Aorta (tissue), 5 donors: Measurements from ENCODE around the gene SLC4A1AP. TPM values are rescaled to one million over a fixed set of nuclear protein-coding genes. Genes with fewer than 3 reads are reported as not detected.
A peak's percentile ranks its signal among the peaks of the same experiment; 100 is the strongest.

Source experiments
- ATAC-seq: fragments of 200-7000 bp; cut with Tn5 transposase; one replicate; pipeline ENCODE4 v1.9.1; 2022; ENCODE audit warnings: moderate library complexity; ENCODE audit not compliant: low FRiP score
- DNase-seq, 2 donors: peaks; one replicate each; pipeline ENCODE4 v3.0.0-alpha.2; 2020
- H3K27ac ChIP-seq, 2 donors: one replicate each; pipeline ENCODE4 v1.5.1; 2013; ENCODE audit warnings: low read length in 2 of 2, mild to moderate bottlenecking in 2 of 2, moderate library complexity in 2 of 2, control low read depth in 1 of 2, inconsistent platforms in 1 of 2, low read depth in 1 of 2
- H3K27me3 ChIP-seq, 2 donors: one replicate each; pipeline ENCODE4 v1.6.1; 2013; ENCODE audit warnings: control low read depth in 1 of 2, low read length in 1 of 2, mild to moderate bottlenecking in 1 of 2, moderate library complexity in 1 of 2; ENCODE audit not compliant: insufficient read depth in 2 of 2, control insufficient read depth in 1 of 2
- H3K36me3 ChIP-seq, 2 donors: one replicate each; pipeline ENCODE4 v1.6.1; 2013; ENCODE audit warnings: control low read depth in 1 of 2, low read length in 1 of 2, mild to moderate bottlenecking in 1 of 2; ENCODE audit not compliant: insufficient read depth in 2 of 2, control insufficient read depth in 1 of 2
- H3K4me1 ChIP-seq, 2 donors: one replicate each; pipeline ENCODE4 v1.6.1; 2013; ENCODE audit warnings: low read length in 2 of 2, control low read depth in 1 of 2, mild to moderate bottlenecking in 1 of 2, moderate library complexity in 1 of 2; ENCODE audit not compliant: insufficient read depth in 2 of 2, control insufficient read depth in 1 of 2
- H3K4me3 ChIP-seq, 2 donors: one replicate each; pipeline ENCODE4 v1.5.1; 2013; ENCODE audit warnings: low read length in 2 of 2, control low read depth in 1 of 2, mild to moderate bottlenecking in 1 of 2
- H3K9me3 ChIP-seq: one replicate; pipeline ENCODE4 v1.6.1; 2013; ENCODE audit warnings: mild to moderate bottlenecking, low read length; ENCODE audit not compliant: control insufficient read depth
- WGBS, 2 donors: extraction: QIAGEN DNeasy Blood & Tissue Kit; methylation state at CpG; one replicate each; pipeline ENCODE4 v1.1.7; 2013; 5-methylcytosine and 5-hydroxymethylcytosine counted together
- intact Hi-C, 2 donors: fragments of 100-400 bp; cut with DNase I; formaldehyde crosslinking; loops; one replicate each; pipeline versions ENCODE4 v1.14.2 to v1.15.0; 2022
- polyA plus RNA-seq, 2 donors: library from polyadenylated mRNA; stranded (reverse); fragments of 200-250 nt; gene quantifications; one replicate each; pipeline ENCODE4 v1.2.3, GENCODE V29; 2013
- total RNA-seq, 2 donors: library from RNA; stranded (reverse); fragmentation: NEBNext Ultra II Directional; extraction: Animal tissue kit (Norgen Biotek cat#: 25700); gene quantifications; one replicate each; pipeline ENCODE4 v1.2.1, GENCODE V29; 2021
- donor health status: healthy with polysubstance abuse.
- donor health status: Bipolar disorder and iron deficiency.
- donor health status: DM: no; HTN: no; CAD: no.
- donor health status: DM: no; HTN: no; CAD: no.
- donor health status: DM: yes; HTN: yes; CAD: no.

Gene SLC4A1AP
- total and polyA plus RNA-seq, 4 donors: 10.3 to 19.7 (median 16.9) TPM

DNA sequence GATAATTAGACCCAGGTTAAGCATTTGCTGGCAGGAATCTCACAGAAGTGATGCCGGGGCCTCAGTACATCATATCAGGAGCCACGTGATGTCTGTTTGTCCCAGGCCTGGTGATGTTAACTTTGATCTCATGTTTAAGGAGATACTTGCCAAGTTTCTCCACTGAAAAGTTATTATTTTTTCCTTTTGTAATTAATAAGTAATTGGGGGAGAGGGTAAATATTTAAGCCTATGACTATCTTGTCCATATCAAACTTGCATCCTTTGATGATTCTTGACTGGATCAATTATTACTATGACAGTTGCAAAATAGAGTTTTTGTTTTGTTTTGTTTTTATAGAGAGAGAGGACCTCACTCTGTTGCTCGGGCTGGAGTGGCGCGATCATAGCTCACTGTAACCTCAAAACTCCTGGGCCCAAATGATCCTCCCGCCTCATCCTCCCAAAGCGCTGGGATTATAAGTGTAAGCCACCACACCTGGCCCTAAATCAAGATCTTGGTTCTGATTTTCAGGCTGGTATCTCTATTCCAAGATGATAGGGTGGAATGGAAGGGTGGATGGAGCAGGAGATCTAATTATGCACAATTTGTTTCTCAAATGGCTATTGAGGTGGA is 46.4 kb downstream of the SLC4A1AP start:
- no peaks in the 10 kb centered on the region for H3K9me3 ChIP-seq
- 86 to 88% methylated on average over 7 of the region's 7 CpGs for WGBS, 2 donors

DNA sequence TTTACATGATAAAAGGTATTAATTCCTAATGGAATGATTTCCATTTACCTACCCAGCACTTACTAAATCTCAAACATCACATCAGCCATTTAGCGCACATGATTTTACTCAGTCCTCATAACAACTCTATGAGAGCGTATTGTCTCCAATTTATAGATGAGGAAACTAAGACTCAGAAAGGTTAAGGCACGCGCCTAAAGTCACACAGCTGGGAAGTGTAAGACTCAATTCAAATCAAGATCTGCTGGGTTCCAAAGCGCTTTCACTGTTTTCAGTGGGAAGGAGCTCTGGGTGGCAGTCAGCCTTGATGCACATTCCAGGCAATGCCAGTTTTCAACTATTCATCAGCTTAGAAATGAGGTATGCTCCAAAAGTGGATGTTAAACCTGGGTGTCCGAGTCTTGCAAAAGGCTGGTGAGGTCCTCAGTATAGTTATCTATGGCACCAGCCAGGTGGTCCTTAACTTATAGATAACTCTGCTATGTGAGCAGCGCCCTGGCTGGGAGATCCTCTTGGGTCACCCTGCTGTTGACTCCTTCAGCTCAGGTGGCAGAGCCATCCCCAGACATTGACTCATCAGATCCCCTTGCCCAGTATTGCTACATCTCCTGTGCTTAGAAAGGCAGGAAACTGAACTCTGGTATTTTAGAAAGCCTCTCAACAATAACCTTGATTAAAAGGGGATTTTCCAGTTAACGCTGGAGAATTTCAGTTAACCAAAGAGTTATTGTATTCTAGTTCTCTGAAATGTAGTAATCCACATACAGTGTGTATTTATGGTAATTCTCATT is 47.1 kb downstream of the SLC4A1AP start:
- Histone ChIP-seq H3K9me3 (no peaks in the 10 kb centered on the region), H3K36me3 (no peaks in the 10 kb centered on the region), H3K4me1 (peaks cover 5 to 9% of the 10 kb centered on the region in 2 donors), H3K27me3 (no peaks in the 10 kb centered on the region), H3K27ac (peak overlapping the region; percentile 10 to 30), H3K4me3 (no peak overlapping the region)
- DNase-seq (no peak), ATAC-seq (no peak)
- intact Hi-C loops: no loop called here
- 90% methylated on average over 8 of the region's 8 CpGs for WGBS, 2 donors

More for the DNA sequence above, 46.4 kb downstream of the SLC4A1AP start:
- ATAC-seq (no peak), DNase-seq (no peak)
- intact Hi-C loops: loop anchor here (5.0 to 10.0 kb wide), 4 partner anchors 245 to 682 kb away; partner anchors contain the start of gene FOSL2 (in 1 of the 2)
- no peak overlapping the region for H3K4me3 ChIP-seq
- H3K27me3 ChIP-seq: no peaks in the 10 kb centered on the region
- H3K36me3 ChIP-seq: no peaks in the 10 kb centered on the region
- H3K27ac ChIP-seq: peak overlapping the region in 1 of 2 donors; percentile 69
- peaks cover 5 to 9% of the 10 kb centered on the region in 2 donors for H3K4me1 ChIP-seq

DNA sequence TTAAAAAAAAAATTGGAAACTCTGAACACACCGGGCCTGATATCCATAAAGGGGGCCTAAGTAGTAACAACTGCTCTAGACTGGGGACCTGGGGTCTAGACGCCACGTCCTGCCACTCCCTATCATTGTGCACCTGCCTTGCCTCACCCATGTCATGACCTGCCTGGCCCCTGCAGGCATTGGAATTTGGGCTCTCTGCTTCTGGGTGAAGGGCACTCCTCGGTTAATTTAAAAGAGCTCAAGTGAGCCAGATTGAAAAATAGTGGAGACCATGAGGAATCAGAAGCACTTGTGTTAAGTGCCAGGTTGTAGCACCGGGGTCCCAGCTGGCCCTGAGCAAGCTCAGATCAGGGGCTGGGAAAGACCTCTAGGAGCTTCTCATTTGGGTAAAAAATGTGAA is 48.1 kb downstream of the SLC4A1AP start:
- DNase-seq: no peak
- H3K4me1 ChIP-seq: peaks cover 7 to 9% of the 10 kb centered on the region in 2 donors
- intact Hi-C loops: no loop called here
- no peaks in the 10 kb centered on the region for H3K9me3 ChIP-seq
- H3K27me3 ChIP-seq: no peaks in the 10 kb centered on the region
- H3K4me3 ChIP-seq: no peak overlapping the region
- H3K27ac ChIP-seq: peak overlapping the region; percentile 30 to 60
- no peaks in the 10 kb centered on the region for H3K36me3 ChIP-seq
- no peak for ATAC-seq
- 67% methylated on average over 5 of the region's 5 CpGs for WGBS, 2 donors

DNA sequence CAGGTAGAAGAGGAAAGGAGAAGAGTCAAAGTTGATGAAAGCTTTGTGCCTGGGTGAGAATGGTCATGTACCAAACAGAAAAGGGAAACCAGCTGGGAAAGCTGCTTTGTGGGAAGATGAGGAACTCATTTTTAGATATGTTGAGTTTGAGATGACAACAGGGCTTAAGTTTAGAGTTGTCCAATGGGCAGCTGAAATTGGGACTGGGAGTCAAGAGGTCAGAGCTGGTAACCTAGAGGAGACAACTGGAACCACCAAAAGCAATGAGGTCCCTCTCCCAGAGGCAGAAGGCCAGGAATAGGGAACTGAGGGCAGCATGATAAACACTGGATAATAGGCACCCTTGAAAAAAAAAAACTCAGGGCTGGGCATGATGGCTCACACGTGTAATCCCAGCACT is 48.8 kb downstream of the SLC4A1AP start:
- intact Hi-C loops: no loop called here
- Histone ChIP-seq H3K4me1 (peaks cover 6 to 9% of the 10 kb centered on the region in 2 donors), H3K27me3 (no peaks in the 10 kb centered on the region), H3K4me3 (no peak overlapping the region), H3K36me3 (no peaks in the 10 kb centered on the region), H3K27ac (no peak overlapping the region), H3K9me3 (no peaks in the 10 kb centered on the region)
- DNase-seq: no peak
- 71 to 79% methylated on average over 1 of the region's 1 CpG for WGBS, 2 donors
- no peak for ATAC-seq

DNA sequence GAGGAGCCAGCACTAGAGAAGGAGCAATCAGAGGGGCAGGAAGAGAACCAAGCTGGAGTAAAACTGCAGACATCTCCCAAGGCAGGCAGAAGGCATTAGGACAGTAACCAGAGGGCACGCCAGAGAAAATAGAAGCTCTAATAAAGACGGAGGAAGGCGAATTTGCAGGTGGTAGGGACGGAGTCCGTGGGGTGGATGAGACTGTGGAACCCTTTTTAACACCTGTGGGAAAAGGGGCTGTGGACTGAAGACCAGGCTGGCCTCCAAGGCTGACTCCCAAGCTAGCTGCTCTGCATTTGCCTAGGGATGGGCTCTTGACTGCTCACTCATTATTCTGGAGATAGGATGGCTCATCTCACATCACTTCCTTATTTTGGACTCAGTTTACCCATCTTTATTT is 49.5 kb downstream of the SLC4A1AP start:
- WGBS, 2 donors: 95 to 98% methylated on average over 5 of the region's 5 CpGs
- Histone ChIP-seq H3K27ac (peak overlapping the region in 1 of 2 donors; percentile 54), H3K4me1 (peaks cover 5 to 8% of the 10 kb centered on the region in 2 donors), H3K36me3 (no peaks in the 10 kb centered on the region), H3K9me3 (no peaks in the 10 kb centered on the region), H3K4me3 (no peak overlapping the region), H3K27me3 (no peaks in the 10 kb centered on the region)
- ATAC-seq: no peak
- DNase-seq: no peak
- intact Hi-C loops: no loop called here

DNA sequence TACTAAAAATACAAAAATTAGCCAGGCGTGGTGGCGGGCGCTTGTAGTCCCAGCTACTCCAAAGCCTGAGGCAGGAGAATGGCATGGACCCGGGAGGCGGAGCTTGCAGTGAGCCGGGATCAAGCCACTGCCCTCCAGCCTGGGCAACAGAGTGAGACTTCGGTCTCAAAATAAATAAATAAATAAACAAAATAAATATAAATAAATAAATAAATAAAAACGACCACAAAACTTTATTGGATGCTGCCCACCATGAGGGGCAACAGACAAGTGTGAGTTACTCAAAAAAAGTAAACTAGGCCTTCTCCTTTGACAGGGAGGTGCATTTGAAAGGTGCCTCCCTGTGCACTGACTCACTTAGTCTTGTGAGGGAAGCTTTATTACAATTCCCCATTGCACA is 50.4 kb downstream of the SLC4A1AP start:
- no peak for ATAC-seq
- peaks cover 4 to 5% of the 10 kb centered on the region in 2 donors for H3K4me1 ChIP-seq
- H3K27me3 ChIP-seq: no peaks in the 10 kb centered on the region
- no peak for DNase-seq
- H3K27ac ChIP-seq: peak overlapping the region; percentile 86 to 95
- 90 to 92% methylated on average over 8 of the region's 8 CpGs for WGBS, 2 donors
- no peaks in the 10 kb centered on the region for H3K9me3 ChIP-seq
- intact Hi-C loops: no loop called here
- H3K4me3 ChIP-seq: no peak overlapping the region
- no peaks in the 10 kb centered on the region for H3K36me3 ChIP-seq

DNA sequence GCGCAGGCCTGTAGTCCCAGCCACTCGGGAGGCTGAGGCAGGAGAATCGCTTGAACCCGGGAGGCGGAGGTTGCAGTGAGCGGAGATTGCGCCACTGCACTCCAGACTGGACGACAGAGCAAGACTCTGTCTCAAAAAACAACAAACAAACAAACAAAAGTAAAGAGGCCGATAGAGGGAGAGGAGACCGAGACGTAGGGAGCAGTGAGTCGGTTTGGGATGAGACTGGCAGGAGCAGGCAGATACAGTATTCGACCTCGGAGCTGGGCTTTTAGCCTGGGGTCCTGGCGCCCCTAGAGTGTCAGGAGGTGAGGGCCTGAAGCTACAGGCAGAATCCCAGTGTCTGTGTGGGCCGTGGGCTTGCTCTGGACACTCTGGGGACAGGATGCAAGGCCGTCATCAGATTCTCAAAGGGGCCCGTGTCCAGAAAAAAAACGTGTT is 51.2 kb downstream of the SLC4A1AP start:
- ATAC-seq (peak; percentile 2), DNase-seq (no peak)
- Histone ChIP-seq H3K36me3 (no peaks in the 10 kb centered on the region), H3K4me3 (no peak overlapping the region), H3K27me3 (no peaks in the 10 kb centered on the region), H3K4me1 (peaks cover 8 to 10% of the 10 kb centered on the region in 2 donors), H3K27ac (peak overlapping the region; percentile 86 to 95), H3K9me3 (no peaks in the 10 kb centered on the region)
- intact Hi-C loops: loop anchor here in 1 of 2 donors (5.0 kb wide), 1 partner anchor 82 kb away; no protein-coding TSS in a partner anchor
- whole genome bisulfite sequencing, 2 donors: 53 to 56% methylated on average over 18 to 19 of the region's 19 CpGs

DNA sequence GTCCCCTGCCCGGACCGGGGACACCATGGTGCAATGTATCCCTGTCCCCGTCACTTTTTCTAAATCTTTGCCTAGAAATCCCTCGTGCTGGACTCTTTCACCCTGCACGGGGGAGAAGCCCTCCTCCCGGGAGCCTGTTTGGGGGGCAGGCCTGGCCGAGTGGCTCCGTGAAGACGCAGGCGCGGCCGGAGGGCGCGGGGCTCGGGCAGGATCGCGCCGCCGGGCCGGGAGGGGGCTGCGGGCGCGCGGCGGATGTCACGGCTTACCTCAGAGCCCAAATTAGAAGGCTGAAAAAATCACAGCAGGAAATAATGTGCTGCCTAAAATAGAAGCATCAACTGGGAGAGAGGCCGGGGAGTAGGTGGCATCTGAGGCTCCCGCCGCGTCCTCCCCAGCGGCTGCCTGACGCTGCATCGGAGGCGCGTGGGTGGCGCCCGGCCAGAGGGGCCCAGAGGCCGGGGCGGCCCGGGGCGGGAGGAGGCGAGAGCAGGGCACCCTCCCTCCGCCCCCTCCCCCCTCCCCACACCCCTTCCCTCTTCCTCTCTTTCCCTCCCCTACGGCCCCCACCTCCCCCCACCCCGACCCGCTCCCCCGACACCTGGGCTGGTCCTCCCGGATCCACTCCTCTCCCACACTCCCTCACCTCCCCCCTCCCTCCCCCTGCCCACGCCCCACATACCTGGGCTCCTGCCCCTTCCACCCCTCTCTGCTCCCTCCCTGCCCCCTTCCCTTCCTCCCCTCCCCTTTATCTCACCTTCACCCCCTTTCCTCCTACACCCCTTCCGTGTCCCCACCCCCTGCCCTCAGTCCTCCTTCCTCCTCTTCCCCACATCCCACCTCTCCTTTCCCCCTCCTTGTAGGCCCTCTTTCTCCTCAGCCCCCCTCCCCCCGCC is 51.9 kb downstream of the SLC4A1AP start:
- 0 to 3% methylated on average over 30 to 51 of the region's 51 CpGs for WGBS, 2 donors
- DNase-seq (peak; percentile 82 to 93), ATAC-seq (peak; percentile 88)
- intact Hi-C loops: loop anchor here in 1 of 2 donors (5.0 kb wide), 1 partner anchor 82 kb away; no protein-coding TSS in a partner anchor
- Histone ChIP-seq H3K4me1 (peaks cover 8 to 10% of the 10 kb centered on the region in 2 donors), H3K36me3 (no peaks in the 10 kb centered on the region), H3K9me3 (no peaks in the 10 kb centered on the region), H3K27me3 (no peaks in the 10 kb centered on the region), H3K4me3 (peak overlapping the region in 1 of 2 donors; percentile 4), H3K27ac (peak overlapping the region; percentile 91 to 95)
